ENCODE data around the gene HK3.

The HK3 gene

DNA sequence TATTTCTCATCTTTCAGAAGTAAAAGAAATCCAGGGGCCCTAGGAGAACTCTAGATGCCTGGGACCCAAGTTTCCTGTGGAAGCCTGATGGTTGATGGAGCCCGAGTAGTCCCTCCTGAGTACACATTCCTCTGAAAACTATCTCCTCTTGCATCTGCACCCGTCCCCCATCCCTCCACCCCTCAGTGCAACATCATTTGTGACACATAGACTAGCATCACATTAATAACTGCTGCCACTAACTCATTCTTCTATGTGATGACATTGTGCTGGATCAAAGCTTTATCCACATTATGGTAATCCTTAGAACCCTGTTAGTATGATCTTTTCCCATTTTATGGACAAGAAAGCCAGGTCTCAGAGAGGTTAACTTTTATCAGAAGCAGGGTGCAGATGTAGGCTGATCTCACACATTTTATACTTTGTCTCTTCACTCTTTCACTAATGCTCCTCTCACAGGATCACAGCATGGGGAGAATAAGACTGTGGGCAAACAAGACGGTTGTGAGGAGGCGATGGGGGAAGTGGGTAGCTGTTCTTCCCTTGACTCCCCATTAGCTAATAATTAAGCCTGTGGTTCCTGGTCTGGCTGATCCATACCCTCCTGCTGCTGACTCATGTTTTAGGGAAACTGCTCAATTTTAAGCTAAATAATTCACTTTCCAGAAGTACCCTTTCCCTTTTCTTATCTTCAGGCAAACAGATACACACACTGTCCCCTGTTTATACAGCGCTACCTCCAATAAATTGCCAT is 3.9 kb upstream of the HK3 start:
- no peak for DNase-seq (ENCODE audit: low spot score)

DNA sequence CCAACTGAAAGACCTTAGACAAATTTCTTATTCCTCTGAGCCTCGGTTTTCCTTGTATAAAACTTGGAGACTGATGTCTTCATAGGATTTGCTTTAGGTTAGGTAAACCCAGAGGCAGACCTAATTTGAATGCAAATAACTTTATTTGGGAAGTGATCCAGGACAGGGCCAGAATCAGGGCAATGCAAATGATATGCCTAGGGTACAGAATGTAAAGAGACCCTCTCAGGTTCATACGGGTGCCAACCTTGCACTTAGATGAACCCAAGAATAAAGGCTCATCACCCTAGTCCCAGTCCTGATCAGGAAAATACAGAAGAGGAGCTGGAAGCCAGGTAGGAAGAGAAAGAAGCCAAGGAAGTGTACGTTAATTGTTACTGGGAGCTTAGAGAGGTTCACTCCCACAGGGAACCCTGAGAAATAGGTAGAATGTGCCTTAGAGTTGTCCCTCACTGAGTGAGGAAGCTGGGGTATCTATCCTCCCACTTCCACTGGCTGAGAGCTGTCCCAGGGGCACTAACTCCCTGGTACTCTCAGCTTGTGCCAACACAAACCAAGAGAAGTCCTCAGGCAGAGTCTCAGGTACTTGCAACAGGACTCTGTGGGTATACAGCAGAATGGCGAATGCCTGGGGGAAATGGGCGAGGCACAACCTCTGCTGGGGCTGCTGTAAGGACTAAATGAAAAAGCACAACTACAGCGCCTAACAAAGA is 3.1 kb upstream of the HK3 start:
- DNase-seq (ENCODE audit: low spot score) = no peak

DNA sequence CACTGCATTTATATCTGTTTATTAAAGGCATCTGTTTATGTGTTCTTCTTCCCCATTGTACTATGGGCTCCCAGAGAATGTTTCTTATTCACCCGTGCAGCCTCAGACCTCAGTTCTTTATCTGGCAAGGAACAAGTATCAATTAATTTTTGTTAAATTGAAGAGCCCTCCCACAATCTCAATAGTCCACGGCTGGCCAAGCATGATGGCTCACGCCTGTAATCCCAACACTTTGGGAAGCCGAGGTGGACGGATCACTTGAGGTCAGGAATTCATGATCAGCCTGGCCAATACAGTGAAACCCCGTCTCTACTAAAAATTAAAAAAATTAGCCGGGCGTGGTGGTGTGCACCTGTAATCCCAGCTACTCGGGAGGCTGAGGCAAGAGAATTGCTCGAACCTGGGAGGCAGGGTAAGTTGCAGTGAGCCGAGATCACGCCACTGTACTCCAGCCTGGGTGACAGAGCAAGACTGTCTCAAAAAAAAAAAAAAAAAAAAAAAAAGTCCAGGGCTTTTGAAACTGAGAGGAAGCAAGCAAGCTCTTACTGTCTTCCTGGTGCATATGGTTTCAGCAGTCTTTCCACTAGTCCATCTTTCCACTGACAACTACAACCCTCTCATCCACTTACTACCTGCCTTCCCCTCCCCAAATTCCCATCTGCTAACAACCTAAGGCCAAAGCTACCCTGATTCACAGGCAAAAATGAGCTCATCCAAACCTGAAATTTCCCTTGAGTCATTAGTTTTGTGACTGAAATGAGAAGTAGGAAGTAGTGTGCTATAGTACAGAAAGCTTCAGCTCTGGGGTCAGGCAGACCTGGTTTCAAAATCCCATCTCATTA is 2.3 kb upstream of the HK3 start:
- DNase-seq (ENCODE audit: low spot score) = peak; percentile 17

DNA sequence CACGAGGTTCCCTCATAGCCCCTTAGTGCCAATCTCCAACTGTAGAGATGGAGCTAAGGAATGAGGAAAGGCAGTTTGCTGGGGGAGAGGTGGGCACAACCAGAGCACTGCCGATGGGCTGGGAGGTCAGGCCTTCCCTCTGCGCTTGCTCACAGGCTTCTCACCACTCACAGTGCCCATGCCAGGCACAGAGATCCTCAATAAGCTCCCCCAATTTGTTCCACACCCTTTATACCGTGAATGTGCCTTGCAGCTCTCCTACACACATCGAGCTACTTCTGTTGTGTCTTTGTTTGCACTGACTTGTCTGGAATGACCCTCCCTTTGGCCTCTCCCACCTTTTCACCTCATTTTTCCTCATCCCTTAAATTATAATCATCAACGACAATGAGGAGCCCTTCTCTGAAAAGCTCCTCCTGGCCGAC is 1.6 kb upstream of the HK3 start:
- DNase-seq (ENCODE audit: low spot score) = no peak

DNA sequence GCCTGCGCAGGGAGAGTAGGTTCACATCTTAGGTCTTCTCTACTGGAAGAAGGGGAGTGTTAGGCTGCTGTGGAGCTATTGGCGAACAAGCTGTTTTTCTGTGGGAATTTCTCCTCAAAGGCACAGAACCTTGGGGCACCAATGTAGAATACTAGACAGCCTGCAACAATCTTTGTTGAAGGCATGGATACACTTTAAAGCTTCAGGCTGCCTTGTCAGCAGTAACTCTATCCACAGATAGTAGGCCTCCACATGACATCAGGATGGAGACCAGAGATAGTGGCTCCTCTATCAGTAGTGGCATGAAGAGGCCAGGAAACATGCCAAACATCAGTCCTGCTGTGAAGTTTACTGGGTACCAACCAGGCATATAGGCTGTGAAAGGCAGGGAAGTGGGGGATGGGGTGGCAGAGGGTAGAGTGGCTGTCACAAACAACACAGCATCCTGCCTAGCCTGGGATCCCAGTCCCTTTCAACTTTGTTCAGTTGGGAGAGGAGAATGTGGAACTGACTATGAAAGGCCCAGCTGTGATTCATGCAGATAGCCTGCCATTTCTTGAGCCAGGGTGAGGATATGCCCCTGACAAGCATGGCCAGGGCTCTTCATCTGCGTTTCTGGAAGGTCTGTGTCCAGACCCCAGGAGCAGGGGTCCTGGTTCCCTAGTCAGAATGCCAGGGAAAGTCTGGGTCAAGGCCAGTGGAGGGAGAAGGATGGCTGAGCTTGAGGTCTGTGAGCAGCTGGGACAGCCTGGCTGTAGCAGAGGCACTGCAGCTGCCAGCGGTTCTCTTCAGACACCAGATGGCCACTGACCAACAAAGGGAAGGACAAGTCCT is 1.0 kb upstream of the HK3 start:
- no peak for DNase-seq (ENCODE audit: low spot score)

DNA sequence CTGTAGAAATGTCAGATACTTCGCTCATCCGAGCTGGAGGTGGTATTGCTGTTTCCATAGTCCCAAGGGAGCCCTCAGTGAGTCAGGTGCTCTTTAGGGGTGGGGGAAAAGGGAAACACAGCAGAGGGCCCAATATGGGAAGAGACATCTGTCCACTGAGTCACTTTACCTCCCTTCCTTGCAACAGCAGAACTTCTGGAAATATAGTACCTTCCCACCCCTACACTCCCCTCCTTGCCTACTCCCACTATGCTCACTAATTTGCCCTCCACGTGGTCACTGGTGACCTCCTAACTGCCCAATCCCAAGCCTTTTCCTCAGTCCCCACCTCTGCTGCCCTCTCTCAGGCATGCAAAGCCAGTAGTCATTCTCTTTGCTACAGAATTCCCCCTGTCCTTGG is 1.9 kb downstream of the HK3 start:
- DNase-seq (ENCODE audit: low spot score) = no peak

DNA sequence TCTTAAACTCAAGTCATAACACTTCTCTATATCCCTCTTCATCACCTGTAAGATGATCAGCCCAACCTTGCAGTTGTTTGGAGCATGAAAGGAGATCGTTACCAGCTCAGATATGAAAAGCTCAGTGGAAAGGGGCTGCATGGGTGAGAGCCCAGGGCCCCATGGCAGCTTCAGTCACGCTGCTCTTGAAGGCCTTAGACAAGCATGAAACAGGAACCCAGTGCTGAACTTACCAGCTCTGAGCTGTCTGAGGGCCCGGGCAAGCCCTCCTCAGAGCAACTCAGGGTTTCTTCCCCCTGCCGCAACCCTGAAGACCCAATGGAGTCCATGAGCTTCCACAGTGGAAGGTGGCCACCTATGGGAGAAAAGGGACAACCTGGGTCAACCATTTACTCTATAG is 3.3 kb downstream of the HK3 start:
- DNase-seq (ENCODE audit: low spot score) = no peak

DNA sequence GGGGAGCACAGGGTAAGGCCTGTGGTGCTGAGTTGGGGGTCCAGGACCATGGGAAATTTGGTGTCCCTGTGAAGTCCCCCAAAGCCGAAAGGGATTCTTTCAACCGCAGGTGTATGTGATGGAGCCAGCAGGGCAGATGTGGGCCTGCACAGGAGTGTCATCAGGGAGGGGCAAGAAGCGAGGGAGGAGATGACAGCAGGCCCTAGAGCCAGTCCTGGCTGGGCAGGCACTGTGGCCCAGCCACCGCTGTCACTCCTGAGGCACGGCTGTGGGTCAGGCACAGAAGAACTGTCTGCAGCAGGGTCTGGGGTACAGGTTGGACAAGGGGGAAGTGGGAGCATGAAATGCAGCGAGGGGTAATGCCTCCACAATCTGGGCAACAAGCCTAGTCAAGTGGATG is 4.8 kb downstream of the HK3 start:
- no peak for DNase-seq (ENCODE audit: low spot score)

DNA sequence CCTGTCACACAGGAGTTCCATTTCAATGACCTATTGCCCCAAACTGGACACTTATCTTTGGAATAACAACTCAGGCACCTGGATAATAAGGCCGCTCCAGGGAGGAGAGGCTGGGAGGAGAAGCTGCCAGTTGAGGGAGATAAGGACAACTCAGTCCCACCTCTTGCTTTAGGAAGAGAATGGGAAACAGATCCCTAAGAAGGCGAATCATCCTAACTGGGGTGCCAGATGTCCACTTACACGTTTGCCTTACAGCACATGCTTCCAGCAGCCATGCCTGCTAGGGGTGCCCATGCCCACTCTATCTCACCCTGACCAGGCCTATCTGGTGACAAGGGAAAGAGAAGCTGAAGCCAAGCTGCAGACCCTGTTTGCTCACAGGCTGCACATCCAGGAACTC is 6.5 kb downstream of the HK3 start:
- no peak for DNase-seq (ENCODE audit: low spot score)

DNA sequence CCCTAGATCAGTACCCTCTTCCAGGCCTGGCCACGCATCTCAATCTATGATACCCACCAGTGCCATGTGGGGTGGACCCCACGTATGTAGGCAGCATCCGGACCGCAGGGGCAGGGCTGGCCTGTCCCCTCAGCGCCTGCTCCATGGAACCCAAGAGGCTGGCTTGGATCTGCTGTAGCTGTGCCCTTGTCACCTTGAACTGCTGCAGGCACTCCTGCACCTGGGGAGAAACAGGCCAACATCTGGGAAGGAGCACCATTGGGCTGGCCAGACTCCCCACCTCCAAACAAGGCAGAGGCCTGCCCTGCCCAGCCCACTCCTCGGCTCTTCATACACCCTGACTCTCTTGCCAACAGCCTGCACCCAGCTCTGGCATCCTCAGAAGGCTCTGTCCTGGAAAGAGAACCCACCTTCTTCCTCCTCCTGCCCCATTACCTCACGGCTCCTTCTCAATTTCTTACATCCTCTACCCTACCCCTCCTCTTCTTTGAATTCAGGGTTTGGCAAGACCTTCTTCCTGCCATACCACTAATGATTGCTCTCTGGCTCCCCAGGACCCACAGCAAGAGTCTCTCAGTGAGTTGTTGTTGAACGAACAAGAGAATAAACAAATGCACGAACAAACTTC is 7.7 kb downstream of the HK3 start:
- no peak for DNase-seq (ENCODE audit: low spot score)

DNA sequence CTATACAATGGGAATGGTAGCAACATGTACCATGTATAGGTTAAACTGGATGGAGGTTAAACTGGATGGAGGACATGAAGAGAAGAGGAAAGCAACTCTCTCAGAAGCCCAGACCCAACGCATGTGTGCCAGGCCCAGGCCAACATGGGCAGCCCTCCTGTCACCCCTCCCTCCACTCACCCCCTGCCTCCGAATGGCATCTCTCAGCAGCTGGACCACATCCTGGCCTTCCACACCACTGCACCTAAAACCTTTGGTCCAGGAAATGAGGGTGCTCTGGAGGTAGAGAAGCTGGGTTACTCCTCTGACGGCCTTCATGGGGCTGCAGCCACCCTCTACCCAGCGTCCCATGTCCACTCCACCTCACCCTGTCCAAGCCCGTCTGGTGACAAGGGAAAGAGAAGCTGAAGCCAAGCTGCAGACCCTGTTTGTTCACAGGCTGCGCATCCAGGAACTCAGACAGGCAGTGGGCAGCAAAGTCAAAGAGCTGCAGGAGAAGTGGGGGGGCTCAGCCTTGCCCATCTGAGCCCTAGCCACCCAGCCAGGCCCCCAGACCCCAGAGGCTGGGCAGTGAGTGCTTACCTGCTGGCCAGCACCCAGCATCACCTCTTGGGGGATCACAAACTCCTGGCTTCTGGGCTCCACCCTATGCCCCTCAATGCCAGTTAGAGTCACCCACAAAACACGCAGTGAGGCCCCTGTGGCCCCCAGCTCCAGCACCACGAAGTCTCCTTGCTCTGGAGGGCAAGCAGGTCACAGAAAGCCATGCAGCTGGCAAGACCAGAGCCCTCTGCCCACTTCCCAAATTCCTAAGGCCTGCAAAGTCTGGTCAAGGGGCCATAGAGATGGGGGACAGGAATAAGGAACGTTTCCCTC is 8.5 kb downstream of the HK3 start:
- no peak for DNase-seq (ENCODE audit: low spot score)

DNA sequence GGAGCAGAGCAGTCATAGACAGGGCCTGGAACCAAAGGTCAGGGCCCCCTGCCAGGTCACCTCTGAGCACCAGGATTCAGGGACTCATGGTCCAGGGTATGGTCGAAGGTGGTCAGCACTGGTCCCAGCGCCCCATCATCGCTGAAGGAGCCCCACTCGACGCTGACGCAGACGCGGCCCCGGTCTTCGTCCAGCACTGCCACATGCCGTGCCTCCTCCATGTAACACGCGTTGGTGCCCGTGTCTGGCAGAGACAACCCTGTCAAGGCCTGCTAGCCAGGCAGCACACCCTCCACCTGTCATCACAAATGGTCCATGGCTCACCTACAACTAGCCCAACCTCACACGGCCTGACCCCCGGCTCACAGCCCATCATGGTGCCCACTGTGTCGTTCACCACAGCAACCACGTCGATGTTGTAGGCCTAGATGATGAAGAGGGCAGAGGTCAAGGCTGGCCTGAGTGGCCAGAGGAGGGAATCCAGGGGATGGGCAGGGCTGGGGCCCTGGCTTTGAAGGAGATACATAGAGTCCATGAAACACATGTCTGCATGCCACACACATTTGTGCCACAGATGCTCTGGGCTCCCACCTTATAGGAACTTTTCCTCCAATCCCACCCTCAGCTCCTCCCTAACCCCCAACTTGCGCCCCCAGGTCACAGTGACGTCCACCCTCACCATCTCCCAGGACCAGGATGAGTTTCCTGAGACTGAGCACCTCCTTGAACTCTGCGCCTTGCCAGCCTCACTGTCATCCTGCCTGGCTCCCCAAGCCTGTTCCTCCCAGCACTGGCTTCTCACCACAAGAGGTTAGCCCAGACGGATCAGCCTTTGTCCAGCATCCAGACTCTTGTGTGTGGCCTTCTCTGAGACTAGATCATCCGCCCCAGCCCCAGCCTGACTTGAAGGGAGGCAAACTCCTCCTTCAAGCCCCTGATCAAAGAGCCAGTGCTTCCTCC is 9.5 kb downstream of the HK3 start:
- DNase-seq (ENCODE audit: low spot score) = no peak

DNA sequence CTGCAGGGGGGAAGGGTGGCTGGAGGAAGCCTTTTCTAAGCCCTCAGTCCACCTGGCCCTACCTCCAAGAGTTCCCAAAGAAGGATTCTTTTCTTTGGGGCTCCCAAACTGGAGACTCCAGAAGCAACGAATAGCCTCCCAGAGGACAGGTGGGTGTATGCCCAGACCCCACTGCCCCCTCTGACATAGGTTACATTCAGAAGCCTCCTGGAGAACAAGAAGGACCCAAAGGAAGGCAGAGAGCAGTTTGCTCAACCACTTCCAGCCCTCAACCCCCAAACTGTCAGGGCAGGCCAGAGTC is 10.3 kb downstream of the HK3 start:
- no peak for DNase-seq (ENCODE audit: low spot score)

DNA sequence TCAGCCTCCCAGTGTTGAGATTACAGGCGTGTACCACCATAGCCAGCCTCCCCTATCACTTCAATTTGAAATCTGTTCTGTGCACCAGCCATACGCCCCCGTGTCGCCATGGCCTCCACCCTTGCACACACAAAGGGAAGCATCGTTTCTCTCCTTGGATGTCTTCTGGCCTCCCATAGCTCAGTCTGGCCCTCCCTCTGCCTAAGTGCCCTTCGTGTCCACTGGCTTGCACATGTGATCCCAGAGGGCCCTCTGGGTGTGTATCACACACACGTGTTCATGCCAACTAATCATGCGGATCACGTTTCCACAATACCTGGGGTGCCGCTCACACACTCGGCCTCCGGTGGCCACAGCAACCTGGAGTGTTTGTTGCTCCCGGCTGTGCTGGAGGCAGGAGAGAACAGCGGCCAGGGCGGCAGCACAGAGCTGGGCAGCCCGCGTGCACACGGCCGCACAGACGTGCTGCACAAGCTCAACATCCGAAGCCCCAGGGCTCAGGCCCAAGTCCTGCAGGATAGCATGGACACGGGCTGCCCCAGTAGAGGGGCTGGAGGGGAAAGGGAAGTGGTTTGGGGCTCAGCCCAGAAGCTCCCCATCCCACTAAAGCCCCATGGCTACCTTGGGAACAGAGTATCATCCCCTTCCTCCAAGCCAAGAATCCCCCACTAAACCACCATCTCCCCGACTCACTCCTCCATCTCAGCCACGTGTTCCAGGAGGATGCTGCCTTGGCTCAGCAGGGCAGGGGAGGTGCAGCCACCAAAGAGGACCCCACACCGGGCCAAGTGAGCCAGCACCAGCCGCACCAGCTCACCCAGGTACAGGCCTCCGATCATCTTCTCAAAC is 10.9 kb downstream of the HK3 start:
- DNase-seq (ENCODE audit: low spot score) = no peak

DNA sequence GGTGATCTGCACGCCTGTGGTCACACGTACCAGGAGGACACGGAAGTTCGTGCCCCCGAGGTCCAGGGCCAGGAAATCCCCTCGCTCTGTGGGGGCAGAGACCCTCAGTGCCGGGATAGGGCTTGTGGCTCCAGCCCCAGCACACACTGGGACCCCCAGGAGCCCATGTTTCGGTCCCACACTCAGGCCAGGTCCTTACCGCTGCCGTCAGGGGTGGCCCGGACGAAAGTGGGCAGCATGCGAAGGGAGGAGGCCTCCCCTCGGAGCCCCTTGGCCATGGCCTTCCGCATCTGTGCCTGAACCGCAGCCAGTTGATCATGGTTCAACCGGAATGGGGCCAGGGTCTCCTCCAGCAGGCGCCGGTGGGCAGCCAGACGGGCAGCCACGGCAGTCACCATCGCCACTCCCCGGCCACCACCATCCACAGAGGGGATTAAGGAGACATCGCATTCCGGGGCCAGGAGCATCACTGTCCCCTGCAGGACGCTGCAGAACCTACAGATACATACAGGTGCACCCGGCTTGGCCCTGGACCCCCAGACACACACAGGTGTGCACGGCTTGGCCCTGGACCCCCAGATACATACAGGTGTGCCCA is 11.8 kb downstream of the HK3 start:
- DNase-seq (ENCODE audit: low spot score) = no peak

DNA sequence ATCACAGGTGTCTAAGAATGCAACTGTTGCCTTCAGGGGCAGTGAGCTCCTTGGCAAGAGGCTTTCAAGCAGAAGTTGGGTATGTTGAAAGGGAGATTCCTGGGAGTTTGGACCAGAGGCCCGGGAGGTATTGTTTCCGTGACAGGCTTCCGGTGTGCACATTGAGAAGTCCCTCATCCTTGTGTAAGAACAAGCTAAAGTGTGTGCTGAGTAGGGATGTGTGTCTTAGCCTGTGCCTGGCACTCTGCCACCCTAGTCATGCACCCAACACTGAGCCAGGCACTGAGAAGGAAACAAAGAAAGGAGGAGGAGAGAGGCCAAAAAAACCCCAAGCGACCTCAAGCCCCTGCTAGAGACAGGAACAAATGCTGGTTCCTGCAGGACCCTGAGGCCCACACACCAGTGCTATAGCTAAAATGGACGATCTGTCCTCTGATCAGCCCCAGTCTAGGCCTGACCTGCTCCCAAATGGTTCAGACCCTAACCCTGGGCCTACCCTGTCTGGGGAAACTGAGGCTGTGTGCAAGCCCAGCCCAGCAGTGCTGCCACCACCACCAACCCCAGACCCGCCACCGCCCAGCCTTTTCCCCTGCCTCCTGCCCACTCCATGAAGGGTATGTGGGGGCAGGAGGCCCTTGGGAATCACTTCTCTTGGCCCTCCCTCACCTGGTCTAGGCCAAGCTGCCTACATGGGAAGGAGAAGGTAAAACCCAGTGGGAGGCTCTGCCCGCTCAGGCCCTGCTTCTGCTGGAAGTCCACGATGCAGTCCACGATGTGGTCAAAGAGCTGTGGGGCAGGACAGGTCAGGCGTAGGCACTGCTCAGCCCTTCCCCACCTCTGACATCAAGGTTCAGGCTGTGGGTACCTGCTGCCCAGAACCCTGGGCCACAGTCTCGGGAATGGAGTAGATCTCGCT is 12.6 kb downstream of the HK3 start:
- DNase-seq (ENCODE audit: low spot score) = no peak

DNA sequence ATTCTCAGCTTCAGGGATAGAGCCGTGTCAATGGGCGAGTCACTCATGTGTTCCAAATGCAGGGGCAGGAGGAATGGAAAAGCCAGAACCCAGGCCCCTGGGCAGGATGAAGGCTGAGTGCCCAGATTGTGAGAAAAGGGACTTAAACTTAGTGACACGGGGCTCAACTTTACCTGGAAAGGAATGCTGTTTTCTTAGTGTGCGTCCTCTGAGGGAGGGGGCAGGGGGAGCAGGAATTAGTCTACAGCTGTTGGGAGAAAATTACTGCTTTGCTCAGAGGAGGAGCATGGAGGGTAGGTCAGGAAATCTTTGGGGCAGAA is 14.6 kb downstream of the HK3 start:
- DNase-seq (ENCODE audit: low spot score) = no peak
